Kidney epithelial cell (primary cell): ENCODE results near the gene PNMT. TPM values are rescaled to one million over a fixed set of nuclear protein-coding genes. Genes with fewer than 3 reads are reported as not detected.
"Not testable (repeated sequence)": the region's sequence is repeated elsewhere in the genome, so short reads cannot be mapped to it uniquely, and the experiment has no call there.

Experiments
- DNase-seq: peaks from one replicate; pipeline ENCODE4 v3.0.0-alpha.2; 2010; ENCODE audit warnings: low read depth
- H3K27me3 ChIP-seq: 2 replicates; pipeline ENCODE4 v1.6.0; 2011; ENCODE audit warnings: low read length; ENCODE audit not compliant: control insufficient read depth, insufficient read depth
- H3K36me3 ChIP-seq: 2 replicates; pipeline ENCODE4 v1.5.1; 2011; ENCODE audit warnings: low read length; ENCODE audit not compliant: control insufficient read depth, insufficient read depth
- H3K4me3 ChIP-seq: 2 replicates; pipeline ENCODE4 v1.5.1; 2011; ENCODE audit warnings: low read depth, mild to moderate bottlenecking, control low read depth, low read length
- total RNA-seq: library from RNA; depleted of rRNA; stranded (reverse); fragments of >200 nt; gene quantifications from 2 replicates; pipeline ENCODE4 v1.2.3, GENCODE V29; 2015
- TF ChIP-seq, protein P1 (sequence below): IDR thresholded peaks from 2 replicates; pipeline ENCODE4 v1.5.1; 2011; ENCODE audit warnings: mild to moderate bottlenecking, moderate library complexity, low read length, control low read depth, inconsistent platforms; ENCODE audit not compliant: insufficient read depth, poor library complexity, severe bottlenecking

PNMT gene
- total RNA-seq, 1 donor from 2014 or later = not detected

DNA sequence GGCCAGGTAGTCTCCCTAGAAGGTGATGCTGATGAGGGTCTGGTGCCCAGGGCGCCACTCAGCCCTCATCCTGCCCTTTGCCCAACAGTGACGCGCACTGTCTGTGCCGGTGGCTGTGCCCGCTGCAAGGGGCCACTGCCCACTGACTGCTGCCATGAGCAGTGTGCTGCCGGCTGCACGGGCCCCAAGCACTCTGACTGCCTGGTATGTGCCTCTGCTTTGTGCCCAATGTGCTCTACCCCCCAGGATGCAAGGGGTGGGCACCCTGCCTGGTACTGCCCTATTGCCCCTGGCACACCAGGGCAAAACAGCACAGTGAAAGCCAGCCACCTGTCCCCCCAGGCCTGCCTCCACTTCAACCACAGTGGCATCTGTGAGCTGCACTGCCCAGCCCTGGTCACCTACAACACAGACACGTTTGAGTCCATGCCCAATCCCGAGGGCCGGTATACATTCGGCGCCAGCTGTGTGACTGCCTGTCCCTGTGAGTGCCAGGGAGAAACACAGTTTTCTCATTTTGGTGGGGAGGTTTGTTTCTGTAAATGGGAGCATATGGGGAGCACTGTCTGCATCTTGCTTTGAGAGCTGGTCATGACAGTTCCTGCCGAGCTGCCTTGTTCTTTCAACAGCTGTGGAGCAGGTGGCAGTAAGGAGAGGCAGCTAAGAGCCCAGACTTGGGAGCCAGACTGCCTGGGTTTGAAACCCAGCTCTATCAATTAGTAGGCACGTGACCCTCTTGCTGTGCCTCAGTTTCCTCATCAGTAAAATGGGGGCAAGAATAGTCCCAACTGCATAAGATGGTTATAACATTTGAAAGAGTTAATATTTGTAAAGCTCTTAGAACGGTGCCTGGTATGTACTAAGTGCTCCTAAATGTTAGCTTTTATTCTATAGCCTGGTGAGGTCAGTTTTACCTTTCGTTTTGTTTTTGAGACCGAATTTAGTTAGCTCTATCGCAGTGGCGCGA is 42.0 kb downstream of the PNMT start:
- TF ChIP-seq, protein P1, sequence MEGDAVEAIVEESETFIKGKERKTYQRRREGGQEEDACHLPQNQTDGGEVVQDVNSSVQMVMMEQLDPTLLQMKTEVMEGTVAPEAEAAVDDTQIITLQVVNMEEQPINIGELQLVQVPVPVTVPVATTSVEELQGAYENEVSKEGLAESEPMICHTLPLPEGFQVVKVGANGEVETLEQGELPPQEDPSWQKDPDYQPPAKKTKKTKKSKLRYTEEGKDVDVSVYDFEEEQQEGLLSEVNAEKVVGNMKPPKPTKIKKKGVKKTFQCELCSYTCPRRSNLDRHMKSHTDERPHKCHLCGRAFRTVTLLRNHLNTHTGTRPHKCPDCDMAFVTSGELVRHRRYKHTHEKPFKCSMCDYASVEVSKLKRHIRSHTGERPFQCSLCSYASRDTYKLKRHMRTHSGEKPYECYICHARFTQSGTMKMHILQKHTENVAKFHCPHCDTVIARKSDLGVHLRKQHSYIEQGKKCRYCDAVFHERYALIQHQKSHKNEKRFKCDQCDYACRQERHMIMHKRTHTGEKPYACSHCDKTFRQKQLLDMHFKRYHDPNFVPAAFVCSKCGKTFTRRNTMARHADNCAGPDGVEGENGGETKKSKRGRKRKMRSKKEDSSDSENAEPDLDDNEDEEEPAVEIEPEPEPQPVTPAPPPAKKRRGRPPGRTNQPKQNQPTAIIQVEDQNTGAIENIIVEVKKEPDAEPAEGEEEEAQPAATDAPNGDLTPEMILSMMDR = no peak
- H3K4me3 ChIP-seq = no peak overlapping the region
- DNase-seq = no peak
- peaks cover 7% of the 10 kb centered on the region for H3K36me3 ChIP-seq
- H3K27me3 ChIP-seq = no peaks in the 10 kb centered on the region

DNA sequence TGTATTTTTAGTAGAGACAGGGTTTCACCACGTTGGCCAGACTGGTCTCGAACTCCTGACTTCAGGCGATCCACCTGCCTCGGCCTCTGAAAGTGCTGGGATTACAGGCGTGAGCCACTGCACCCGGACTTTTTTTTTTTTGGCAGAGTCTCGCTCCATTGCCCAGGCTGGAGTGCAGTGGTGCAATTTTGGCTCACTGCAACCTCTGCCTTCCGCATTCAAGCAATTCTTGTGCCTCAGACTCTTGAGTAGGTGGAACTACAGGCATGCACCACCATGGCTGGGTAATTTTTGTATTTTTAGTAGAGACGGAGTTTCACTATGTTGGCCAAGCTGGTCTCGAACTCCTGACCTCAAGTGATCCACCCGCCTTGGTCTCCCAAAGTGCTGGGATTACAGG is 42.8 kb downstream of the PNMT start:
- not testable (repeated sequence) for H3K27me3 ChIP-seq, DNase-seq, H3K36me3 ChIP-seq, H3K4me3 ChIP-seq

DNA sequence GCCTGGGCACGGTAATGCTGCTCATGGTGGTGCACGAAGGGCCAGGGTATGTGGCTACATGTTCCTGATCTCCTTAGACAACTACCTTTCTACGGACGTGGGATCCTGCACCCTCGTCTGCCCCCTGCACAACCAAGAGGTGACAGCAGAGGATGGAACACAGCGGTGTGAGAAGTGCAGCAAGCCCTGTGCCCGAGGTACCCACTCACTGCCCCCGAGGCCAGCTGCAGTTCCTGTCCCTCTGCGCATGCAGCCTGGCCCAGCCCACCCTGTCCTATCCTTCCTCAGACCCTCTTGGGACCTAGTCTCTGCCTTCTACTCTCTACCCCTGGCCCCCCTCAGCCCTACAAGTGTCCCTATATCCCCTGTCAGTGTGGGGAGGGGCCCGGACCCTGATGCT is 43.6 kb downstream of the PNMT start:
- H3K4me3 ChIP-seq = no peak overlapping the region
- H3K27me3 ChIP-seq = no peaks in the 10 kb centered on the region
- TF ChIP-seq, protein P1 = no peak
- peaks cover 7% of the 10 kb centered on the region for H3K36me3 ChIP-seq
- DNase-seq = no peak

DNA sequence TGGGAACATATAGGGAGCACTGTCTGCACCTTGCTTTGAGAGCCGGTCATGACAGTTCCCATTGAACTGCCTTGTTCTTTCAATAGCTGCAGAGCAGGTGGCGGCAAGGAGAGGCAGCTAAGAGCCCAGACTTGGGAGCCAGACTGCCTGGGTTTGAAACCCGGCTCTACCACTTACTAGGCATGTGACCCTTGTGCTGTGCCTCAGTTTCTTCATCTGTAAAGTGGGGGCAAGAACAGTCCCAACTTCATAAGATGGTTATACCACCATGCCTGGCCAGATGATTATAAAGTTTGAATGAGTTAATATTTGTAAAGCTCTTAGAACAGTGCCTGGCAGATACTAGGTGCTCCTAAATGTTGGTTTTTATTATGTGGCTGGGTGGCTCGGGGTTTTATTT is 46.0 kb downstream of the PNMT start:
- Histone ChIP-seq H3K27me3 (no peaks in the 10 kb centered on the region), H3K4me3 (no peak overlapping the region), H3K36me3 (peaks cover 5% of the 10 kb centered on the region)
- no peak for DNase-seq
- TF ChIP-seq, protein P1 = no peak

DNA sequence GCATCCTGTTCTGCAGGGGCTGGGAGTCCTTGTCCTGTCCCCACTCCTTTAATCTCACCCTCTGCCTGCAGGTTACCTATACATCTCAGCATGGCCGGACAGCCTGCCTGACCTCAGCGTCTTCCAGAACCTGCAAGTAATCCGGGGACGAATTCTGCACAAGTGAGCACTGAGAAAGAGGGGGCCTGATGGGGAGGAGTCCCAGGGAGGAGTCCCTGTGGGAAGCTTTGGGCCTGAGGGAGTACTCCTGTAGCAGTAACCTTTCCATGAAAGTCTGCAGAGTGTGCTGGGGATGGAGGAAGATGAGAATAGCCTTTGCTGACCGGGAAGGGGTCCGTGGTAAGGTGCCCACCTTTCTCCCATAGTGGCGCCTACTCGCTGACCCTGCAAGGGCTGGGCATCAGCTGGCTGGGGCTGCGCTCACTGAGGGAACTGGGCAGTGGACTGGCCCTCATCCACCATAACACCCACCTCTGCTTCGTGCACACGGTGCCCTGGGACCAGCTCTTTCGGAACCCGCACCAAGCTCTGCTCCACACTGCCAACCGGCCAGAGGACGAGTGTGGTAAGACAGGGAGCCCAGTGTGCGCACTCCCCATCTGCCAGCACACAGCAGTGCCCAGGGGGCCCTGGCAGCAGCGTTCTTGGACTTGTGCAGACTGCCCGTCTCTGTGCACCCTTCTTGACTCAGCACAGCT is 47.3 kb downstream of the PNMT start:
- H3K36me3 ChIP-seq = peaks cover 4% of the 10 kb centered on the region
- H3K27me3 ChIP-seq = no peaks in the 10 kb centered on the region
- H3K4me3 ChIP-seq = no peak overlapping the region
- DNase-seq = no peak
- TF ChIP-seq, protein P1 = no peak

DNA sequence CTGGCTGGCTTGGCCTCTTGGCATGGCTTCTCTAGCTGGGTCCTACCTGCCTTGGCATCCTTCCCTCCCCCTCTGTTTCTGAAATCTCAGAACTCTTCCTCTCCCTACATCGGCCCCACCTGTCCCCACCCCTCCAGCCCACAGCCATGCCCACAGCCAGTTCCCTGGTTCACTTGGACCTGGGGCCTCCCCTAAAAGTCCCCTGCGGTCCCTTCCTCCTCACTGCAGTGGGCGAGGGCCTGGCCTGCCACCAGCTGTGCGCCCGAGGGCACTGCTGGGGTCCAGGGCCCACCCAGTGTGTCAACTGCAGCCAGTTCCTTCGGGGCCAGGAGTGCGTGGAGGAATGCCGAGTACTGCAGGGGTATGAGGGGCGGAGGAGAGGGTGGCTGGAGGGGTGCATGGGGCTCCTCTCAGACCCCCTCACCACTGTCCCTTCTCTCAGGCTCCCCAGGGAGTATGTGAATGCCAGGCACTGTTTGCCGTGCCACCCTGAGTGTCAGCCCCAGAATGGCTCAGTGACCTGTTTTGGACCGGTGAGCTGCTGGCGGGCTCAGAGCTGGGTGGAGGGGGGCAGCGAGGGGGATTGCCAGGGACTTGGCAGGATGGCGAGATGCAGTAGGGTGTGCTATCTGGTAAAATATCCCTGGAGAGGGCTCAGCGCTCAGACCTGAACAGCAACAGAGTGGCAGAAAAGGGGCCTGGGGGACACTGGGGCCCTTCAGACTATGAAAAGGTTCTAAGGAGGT is 48.0 kb downstream of the PNMT start:
- H3K27me3 ChIP-seq = no peaks in the 10 kb centered on the region
- H3K4me3 ChIP-seq = no peak overlapping the region
- peaks cover 3% of the 10 kb centered on the region for H3K36me3 ChIP-seq
- no peak for DNase-seq
- TF ChIP-seq, protein P1 = no peak
